Breast epithelium (tissue), 4 donors: Measurements from ENCODE around the gene MRPL9. TPM values are rescaled to one million over a fixed set of nuclear protein-coding genes. Genes with fewer than 3 reads are reported as not detected.
"Not testable (repeated sequence)": the region's sequence is repeated elsewhere in the genome, so short reads cannot be mapped to it uniquely, and the experiment has no call there.

ENCODE experiments used
- DNase-seq, 2 donors: peaks; one replicate each; pipeline ENCODE4 v3.0.0-alpha.2; 2019; ENCODE audit warnings: low spot score in 2 of 2
- H3K27ac ChIP-seq, 2 donors: fragments of 200-600 bp; sonication (generic) in 1 of 2; one replicate each; pipeline ENCODE4 v1.5.1; 2016 to 2019; ENCODE audit warnings: mild to moderate bottlenecking in 1 of 2
- H3K27me3 ChIP-seq, 2 donors: fragments of 200-600 bp; sonication (generic) in 1 of 2; one replicate each; pipeline versions ENCODE4 v1.5.1 to v1.6.0; 2017 to 2019; ENCODE audit warnings: control low read depth in 1 of 2, mild to moderate bottlenecking in 1 of 2
- H3K36me3 ChIP-seq: fragments of 200-600 bp; one replicate; pipeline ENCODE4 v1.5.1; 2019
- H3K4me1 ChIP-seq, 2 donors: fragments of 200-600 bp; sonication (generic); one replicate each; pipeline ENCODE4 v1.5.1; 2016 to 2019; ENCODE audit warnings: control low read depth in 1 of 2
- H3K4me3 ChIP-seq, 3 donors: fragments of 200-600 bp; sonication (generic); 1 replicate in 2 of 3; 2 replicates in 1 of 3; pipeline ENCODE4 v1.5.1; 2016 to 2019; ENCODE audit warnings: mild to moderate bottlenecking in 3 of 3, moderate library complexity in 2 of 3
- H3K9me3 ChIP-seq, 2 donors: fragments of 200-600 bp; sonication (generic) in 1 of 2; one replicate each; pipeline ENCODE4 v1.5.1; 2016 to 2019; ENCODE audit warnings: control low read depth in 1 of 2
- POLR2A ChIP-seq: fragments of 450-650 bp; IDR thresholded peaks from one replicate; pipeline ENCODE4 v1.6.1; 2016; ENCODE audit warnings: antibody characterized with exemption, mild to moderate bottlenecking, moderate library complexity
- POLR2AphosphoS5 ChIP-seq, 3 donors: sonication (generic); formaldehyde crosslinking; IDR thresholded peaks; one replicate each; pipeline ENCODE4 v1.6.1; 2017; ENCODE audit warnings: antibody characterized with exemption in 3 of 3
- intact Hi-C: fragments of 100-400 bp; cut with DNase I; formaldehyde crosslinking; loops from one replicate; pipeline ENCODE4 v1.15.1; 2023; ENCODE audit warnings: low total_unique reads
- total RNA-seq, 3 donors: library from RNA; depleted of rRNA; stranded (reverse); fragments of >200 nt; gene quantifications; one replicate each; pipeline ENCODE4 v1.1.0, GENCODE V29; 2016
- TF ChIP-seq, protein P1 (sequence below), 3 donors: fragments of 450-650 bp; IDR thresholded peaks; one replicate each; pipeline ENCODE4 v1.5.1; 2016 to 2017; ENCODE audit warnings: antibody characterized with exemption in 3 of 3, mild to moderate bottlenecking in 3 of 3, moderate library complexity in 3 of 3

MRPL9 gene
- total RNA-seq, 3 donors from 2014 or later, result 58.3 to 68.5 (median 66.9) TPM

- Histone ChIP-seq H3K36me3 (no peaks in the 10 kb centered on the region), H3K9me3 (no peaks in the 10 kb centered on the region), H3K4me3 (no peak overlapping the region), H3K4me1 (no peaks in the 10 kb centered on the region), H3K27me3 (no peaks in the 10 kb centered on the region), H3K27ac (no peak overlapping the region)
- DNase-seq, result no peak
- TF ChIP-seq POLR2A (no peak), POLR2AphosphoS5 (IDR thresholded peaks at IDR 0.05) (no peak)
- TF ChIP-seq, protein P1, sequence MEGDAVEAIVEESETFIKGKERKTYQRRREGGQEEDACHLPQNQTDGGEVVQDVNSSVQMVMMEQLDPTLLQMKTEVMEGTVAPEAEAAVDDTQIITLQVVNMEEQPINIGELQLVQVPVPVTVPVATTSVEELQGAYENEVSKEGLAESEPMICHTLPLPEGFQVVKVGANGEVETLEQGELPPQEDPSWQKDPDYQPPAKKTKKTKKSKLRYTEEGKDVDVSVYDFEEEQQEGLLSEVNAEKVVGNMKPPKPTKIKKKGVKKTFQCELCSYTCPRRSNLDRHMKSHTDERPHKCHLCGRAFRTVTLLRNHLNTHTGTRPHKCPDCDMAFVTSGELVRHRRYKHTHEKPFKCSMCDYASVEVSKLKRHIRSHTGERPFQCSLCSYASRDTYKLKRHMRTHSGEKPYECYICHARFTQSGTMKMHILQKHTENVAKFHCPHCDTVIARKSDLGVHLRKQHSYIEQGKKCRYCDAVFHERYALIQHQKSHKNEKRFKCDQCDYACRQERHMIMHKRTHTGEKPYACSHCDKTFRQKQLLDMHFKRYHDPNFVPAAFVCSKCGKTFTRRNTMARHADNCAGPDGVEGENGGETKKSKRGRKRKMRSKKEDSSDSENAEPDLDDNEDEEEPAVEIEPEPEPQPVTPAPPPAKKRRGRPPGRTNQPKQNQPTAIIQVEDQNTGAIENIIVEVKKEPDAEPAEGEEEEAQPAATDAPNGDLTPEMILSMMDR (IDR thresholded peaks at IDR 0.05), result no peak
- intact Hi-C loops, result no loop called here
Measured at GRCh38 chr1:151776665-151777062, 13.4 kb upstream of the MRPL9 start.

GRCh38 chr1:151775894-151776664 lies 12.8 kb upstream of the MRPL9 start:
- Histone ChIP-seq H3K4me1 (no peaks in the 10 kb centered on the region), H3K9me3 (no peaks in the 10 kb centered on the region), H3K36me3 (no peaks in the 10 kb centered on the region), H3K27ac (no peak overlapping the region), H3K4me3 (no peak overlapping the region), H3K27me3 (no peaks in the 10 kb centered on the region)
- intact Hi-C loops, result no loop called here
- DNase-seq, result no peak
- TF ChIP-seq POLR2A, result no peak
- TF ChIP-seq, protein P1 (IDR thresholded peaks at IDR 0.05), result no peak
- TF ChIP-seq POLR2AphosphoS5 (IDR thresholded peaks at IDR 0.05), result no peak

DNA sequence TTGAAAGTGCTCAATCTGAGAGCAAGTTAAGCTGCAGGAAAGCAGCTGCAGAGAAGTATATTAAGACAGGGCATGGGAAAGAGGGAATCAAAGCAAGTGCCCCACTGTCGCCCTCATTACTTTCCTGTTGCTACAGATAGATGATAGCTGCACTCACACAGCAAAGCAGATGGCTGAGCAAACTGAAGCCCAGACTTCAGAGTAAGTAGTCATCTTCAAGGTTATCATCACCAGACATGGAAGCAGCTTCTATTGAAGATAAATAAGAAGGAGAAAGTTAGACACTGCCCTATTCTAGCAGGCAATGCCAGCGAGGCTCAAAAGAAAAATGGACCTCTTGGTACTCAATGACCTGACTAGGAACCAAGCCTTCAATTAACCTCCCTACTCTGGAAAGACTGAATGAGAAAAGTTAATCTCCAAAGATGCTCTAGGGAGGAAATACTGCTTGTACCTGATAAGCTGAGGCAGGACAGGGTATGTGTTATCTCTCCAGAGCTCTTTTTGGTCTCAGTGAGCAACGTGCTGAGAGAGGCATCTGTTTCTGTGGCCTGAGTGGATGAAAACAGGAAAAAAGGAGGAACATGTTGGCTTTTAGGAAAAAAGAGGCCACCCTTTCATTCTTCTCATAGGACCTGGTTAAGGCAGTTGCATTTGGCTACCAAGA lies 11.1 kb upstream of the MRPL9 start:
- intact Hi-C loops, result no loop called here
- no peaks in the 10 kb centered on the region for H3K9me3 ChIP-seq
- H3K36me3 ChIP-seq, result no peaks in the 10 kb centered on the region
- H3K4me1 ChIP-seq, result no peaks in the 10 kb centered on the region
- H3K27me3 ChIP-seq, result no peaks in the 10 kb centered on the region
- H3K4me3 ChIP-seq, result no peak overlapping the region
- H3K27ac ChIP-seq, result no peak overlapping the region
- TF ChIP-seq POLR2A (no peak), POLR2AphosphoS5 (IDR thresholded peaks at IDR 0.05) (no peak)
- TF ChIP-seq, protein P1 (IDR thresholded peaks at IDR 0.05), result no peak
- DNase-seq, result no peak

DNA sequence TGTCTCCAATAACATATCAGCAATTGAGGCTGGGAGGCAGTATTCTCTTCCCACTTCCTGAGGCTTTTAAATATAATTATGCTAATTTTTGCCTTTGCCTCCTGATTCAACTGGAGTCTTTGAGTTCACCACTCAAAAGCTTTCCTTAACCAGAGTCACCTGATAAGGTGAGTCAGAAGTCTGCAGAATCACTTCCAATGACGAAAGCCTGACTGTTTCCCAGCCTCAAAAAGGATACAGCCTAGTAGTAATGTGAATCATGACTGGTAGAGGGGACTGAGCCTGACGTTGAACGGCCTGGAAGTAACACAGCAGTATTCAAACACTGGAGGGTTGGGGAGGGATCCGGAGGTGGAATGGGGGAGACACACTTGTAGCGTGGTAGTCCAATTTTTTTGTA lies 10.4 kb upstream of the MRPL9 start:
- no peaks in the 10 kb centered on the region for H3K9me3 ChIP-seq
- H3K27ac ChIP-seq, result no peak overlapping the region
- H3K27me3 ChIP-seq, result no peaks in the 10 kb centered on the region
- intact Hi-C loops, result no loop called here
- no peaks in the 10 kb centered on the region for H3K4me1 ChIP-seq
- no peak overlapping the region for H3K4me3 ChIP-seq
- no peaks in the 10 kb centered on the region for H3K36me3 ChIP-seq
- DNase-seq, result no peak
- TF ChIP-seq, protein P1 (IDR thresholded peaks at IDR 0.05), result no peak
- no peak for TF ChIP-seq POLR2A
- no peak for TF ChIP-seq POLR2AphosphoS5 (IDR thresholded peaks at IDR 0.05)

- intact Hi-C loops, H3K9me3 ChIP-seq, H3K27me3 ChIP-seq, H3K4me1 ChIP-seq, H3K4me3 ChIP-seq, DNase-seq, H3K36me3 ChIP-seq, H3K27ac ChIP-seq: not testable (repeated sequence)
Measured at GRCh38 chr1:151769270-151769669, 6.0 kb upstream of the MRPL9 start.

DNA sequence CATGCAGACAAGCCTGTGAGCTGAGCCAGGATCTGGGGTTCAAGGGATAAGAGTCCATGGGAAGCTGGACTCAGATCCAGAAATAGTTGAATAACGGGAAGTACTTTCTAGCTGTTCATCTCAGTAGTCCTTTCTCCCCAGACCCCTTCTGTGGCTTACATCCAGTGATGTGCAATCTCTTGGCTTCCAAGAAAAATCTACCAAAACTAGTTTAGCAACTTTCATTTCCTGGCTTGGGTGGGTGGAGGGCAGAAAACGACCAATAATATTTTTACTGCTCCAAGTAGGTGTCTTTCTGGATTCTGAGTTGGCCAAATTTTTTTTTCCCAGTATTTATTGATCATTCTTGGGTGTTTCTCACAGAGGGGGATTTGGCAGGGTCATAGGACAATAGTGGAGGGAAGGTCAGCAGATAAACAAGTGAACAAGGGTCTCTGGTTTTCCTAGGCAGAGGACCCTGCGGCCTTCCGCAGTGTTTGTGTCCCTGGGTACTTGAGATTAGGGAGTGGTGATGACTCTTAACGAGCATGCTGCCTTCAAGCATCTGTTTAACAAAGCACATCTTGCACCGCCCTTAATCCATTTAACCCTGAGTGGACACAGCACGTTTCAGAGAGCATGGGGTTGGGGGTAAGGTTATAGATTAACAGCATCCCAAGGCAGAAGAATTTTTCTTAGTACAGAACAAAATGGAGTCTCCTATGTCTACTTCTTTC lies 5.2 kb upstream of the MRPL9 start:
- H3K4me3 ChIP-seq, H3K4me1 ChIP-seq, H3K27me3 ChIP-seq, H3K36me3 ChIP-seq, intact Hi-C loops, DNase-seq, H3K9me3 ChIP-seq: not testable (repeated sequence)
- H3K27ac ChIP-seq, result peak overlapping the region; percentile 27 to 37
